Parathyroid adenoma (tissue), 2 donors: Measurements from ENCODE around the gene CNGB1.

Source experiments
- H2AFZ ChIP-seq: fragments of 300-600 bp; sonication (generic); one replicate; pipeline ENCODE4 v1.7.0; 2017; ENCODE audit warnings: antibody characterized with exemption, mild to moderate bottlenecking
- H3K27ac ChIP-seq: fragments of 300-600 bp; sonication (generic); one replicate; pipeline ENCODE4 v1.7.0; 2017
- H3K27me3 ChIP-seq: fragments of 300-600 bp; sonication (generic); one replicate; pipeline ENCODE4 v1.7.0; 2017; ENCODE audit warnings: low read length; ENCODE audit not compliant: control insufficient read depth, insufficient read depth
- H3K36me3 ChIP-seq: fragments of 300-600 bp; sonication (generic); one replicate; pipeline ENCODE4 v1.7.0; 2017; ENCODE audit warnings: low read length; ENCODE audit not compliant: control insufficient read depth, insufficient read depth
- H3K4me1 ChIP-seq: fragments of 300-600 bp; sonication (generic); one replicate; pipeline ENCODE4 v1.7.0; 2017; ENCODE audit warnings: control low read depth
- H3K4me2 ChIP-seq: fragments of 300-600 bp; sonication (generic); one replicate; pipeline ENCODE4 v1.7.0; 2017; ENCODE audit warnings: low read length
- H3K4me3 ChIP-seq: fragments of 300-600 bp; sonication (generic); one replicate; pipeline ENCODE4 v1.7.0; 2017; ENCODE audit warnings: low read depth, low read length
- H3K79me2 ChIP-seq: fragments of 300-600 bp; sonication (generic); one replicate; pipeline ENCODE4 v1.7.0; 2017; ENCODE audit warnings: control low read depth
- H3K9ac ChIP-seq: fragments of 300-600 bp; sonication (generic); one replicate; pipeline ENCODE4 v1.7.0; 2017; ENCODE audit warnings: mild to moderate bottlenecking
- H3K9me3 ChIP-seq: fragments of 300-600 bp; sonication (generic); one replicate; pipeline ENCODE4 v1.7.0; 2017; ENCODE audit warnings: low read length; ENCODE audit not compliant: control insufficient read depth
- TF ChIP-seq, protein P1 (sequence below): fragments of 300-600 bp; sonication (generic); IDR thresholded peaks from one replicate; pipeline ENCODE4 v1.7.0; 2017; ENCODE audit warnings: antibody characterized with exemption, mild to moderate bottlenecking
- donor health status: primary hyperparathyroidism.

The CNGB1 gene

DNA sequence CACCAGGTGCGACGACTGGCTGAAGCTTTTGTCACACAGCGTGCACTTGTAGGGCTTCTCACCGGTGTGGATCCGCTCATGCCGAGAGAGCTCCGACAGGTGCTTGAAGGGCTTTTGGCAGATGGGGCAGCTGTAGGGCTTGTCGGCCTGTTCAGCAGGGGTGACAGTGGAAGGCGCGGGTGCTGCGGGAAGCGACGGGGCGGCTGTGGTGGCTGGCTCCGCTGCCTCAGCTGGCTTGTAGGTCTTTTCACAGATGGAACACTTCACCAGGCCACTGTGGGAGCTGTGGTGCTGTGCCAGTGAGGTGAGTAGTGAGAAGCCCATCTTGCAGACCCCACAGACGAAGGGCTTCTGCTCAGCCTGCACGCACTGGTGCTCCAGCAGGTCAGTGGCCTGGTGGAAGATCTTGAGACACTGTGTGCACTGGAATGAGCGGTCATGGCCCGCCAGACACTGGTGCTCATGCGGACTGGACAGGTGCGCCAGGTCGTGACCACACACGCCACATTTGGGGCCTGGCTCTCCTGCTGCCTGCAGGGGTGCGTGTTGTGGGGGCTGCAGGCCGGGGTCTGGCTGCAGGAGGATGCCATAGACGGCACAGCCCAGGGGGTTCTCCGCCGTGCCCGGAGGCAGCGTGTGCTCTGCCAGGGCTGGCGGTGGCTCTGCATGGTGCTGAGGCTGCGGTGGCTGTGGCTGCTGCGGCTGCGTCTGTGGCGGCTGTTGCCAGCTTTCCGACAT, 26.8 kb upstream of the CNGB1 start:
- Histone ChIP-seq H3K27ac (no peak overlapping the region), H3K36me3 (no peaks in the 10 kb centered on the region), H3K4me3 (no peak overlapping the region), H3K9ac (no peak overlapping the region), H3K9me3 (no peaks in the 10 kb centered on the region), H2AFZ (no peak overlapping the region), H3K79me2 (peaks cover 2% of the 10 kb centered on the region), H3K27me3 (no peaks in the 10 kb centered on the region), H3K4me2 (no peak overlapping the region), H3K4me1 (peaks cover 8% of the 10 kb centered on the region)
- TF ChIP-seq, protein P1, sequence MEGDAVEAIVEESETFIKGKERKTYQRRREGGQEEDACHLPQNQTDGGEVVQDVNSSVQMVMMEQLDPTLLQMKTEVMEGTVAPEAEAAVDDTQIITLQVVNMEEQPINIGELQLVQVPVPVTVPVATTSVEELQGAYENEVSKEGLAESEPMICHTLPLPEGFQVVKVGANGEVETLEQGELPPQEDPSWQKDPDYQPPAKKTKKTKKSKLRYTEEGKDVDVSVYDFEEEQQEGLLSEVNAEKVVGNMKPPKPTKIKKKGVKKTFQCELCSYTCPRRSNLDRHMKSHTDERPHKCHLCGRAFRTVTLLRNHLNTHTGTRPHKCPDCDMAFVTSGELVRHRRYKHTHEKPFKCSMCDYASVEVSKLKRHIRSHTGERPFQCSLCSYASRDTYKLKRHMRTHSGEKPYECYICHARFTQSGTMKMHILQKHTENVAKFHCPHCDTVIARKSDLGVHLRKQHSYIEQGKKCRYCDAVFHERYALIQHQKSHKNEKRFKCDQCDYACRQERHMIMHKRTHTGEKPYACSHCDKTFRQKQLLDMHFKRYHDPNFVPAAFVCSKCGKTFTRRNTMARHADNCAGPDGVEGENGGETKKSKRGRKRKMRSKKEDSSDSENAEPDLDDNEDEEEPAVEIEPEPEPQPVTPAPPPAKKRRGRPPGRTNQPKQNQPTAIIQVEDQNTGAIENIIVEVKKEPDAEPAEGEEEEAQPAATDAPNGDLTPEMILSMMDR = no peak

DNA sequence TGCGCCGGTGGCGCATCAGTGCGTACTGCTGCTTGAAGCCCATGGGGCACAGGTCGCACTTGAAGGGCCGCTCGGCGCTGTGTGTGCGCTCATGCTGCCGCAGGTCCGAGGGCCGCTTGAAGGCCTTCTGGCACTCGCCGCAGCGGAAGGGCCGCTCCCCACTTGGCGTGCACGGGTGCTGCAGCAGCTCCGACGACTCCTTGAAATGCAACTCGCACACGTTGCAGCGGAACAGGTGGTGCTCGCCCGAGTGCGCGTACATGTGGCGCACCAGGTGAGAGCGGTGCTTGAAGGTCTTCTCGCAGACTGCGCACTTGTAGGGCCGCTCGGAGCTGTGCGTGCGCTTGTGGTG, 26.2 kb upstream of the CNGB1 start:
- Histone ChIP-seq H3K4me3 (no peak overlapping the region), H3K9ac (no peak overlapping the region), H3K27me3 (no peaks in the 10 kb centered on the region), H3K4me2 (no peak overlapping the region), H3K79me2 (peaks cover 2% of the 10 kb centered on the region), H3K27ac (no peak overlapping the region), H3K9me3 (no peaks in the 10 kb centered on the region), H2AFZ (no peak overlapping the region), H3K4me1 (peaks cover 8% of the 10 kb centered on the region), H3K36me3 (no peaks in the 10 kb centered on the region)
- TF ChIP-seq, protein P1 = no peak

DNA sequence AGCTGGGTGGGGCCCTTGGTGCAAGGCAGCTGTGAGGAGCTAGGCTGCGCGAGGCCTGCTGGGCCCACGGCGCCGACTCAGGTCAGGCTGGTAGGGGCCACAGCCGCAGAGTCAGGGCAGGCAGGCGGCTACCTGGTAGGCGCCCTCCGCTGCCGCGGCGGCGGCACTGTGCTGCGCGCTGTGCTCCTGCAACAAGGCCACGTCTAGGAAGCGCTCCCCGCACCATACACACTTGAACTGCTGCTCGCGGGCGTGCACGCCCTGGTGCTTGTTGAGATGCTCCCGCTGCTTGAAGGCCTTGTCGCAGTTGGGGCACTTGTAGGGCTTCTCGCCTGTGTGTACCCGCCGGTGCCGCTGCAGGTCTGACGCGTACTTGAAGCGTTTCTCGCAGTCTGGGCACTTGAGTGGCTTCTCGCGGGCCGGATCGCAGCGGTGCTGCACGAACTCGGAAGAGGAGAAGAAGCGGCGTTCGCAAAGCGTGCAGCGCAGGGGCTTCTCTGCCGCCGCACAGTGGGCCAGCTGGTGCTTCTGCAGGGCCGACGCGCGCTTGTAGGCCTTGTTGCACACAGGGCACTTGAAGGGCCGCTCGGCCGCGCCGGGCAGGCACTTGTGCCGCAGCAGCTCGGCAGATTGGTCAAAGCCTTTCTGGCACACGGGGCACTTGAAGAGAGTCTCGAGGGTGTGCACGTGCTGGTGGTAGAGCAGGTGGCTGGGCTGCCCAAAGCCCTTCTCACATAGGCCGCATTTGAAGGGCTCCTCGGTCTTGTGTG, 25.7 kb upstream of the CNGB1 start:
- H3K79me2 ChIP-seq = peaks cover 2% of the 10 kb centered on the region
- no peaks in the 10 kb centered on the region for H3K9me3 ChIP-seq
- H3K27ac ChIP-seq = no peak overlapping the region
- H3K9ac ChIP-seq = no peak overlapping the region
- no peak overlapping the region for H2AFZ ChIP-seq
- TF ChIP-seq, protein P1 = no peak
- H3K27me3 ChIP-seq = no peaks in the 10 kb centered on the region
- peaks cover 8% of the 10 kb centered on the region for H3K4me1 ChIP-seq
- H3K36me3 ChIP-seq = no peaks in the 10 kb centered on the region
- H3K4me3 ChIP-seq = no peak overlapping the region
- H3K4me2 ChIP-seq = no peak overlapping the region

DNA sequence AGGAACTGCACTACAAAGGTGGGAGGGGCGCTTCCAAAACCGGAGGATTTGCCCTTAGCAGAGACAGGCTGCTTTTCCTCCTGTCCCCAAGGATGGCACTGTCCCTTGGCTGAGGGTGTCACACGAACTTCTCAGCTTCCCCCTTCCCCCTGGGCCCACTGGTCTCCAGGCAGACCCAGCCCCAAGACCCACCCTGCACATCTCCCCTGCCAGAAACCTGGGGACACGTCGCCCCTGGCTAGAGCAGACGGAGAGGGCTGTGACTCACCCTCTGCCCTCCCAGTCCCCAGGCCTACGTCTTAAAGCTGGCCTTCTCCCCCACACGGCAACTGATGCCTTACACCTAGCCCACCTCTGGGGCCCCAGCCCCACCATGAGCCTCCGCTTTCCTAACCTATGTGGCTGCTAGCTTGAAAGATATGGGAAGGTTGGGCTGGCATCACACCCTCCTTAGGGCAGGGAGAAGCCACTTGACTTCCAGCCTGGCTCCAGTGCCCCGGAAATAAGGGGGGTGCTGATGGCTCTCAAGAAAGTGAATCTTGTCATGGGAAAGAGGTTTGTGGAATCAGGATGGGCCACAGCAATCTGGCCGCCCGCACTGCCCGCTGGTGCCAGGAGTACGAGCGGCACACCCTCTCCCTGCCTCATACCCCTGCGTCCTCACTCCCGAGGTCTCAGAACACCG, 24.9 kb upstream of the CNGB1 start:
- peaks cover 8% of the 10 kb centered on the region for H3K4me1 ChIP-seq
- TF ChIP-seq, protein P1 = no peak
- H3K27ac ChIP-seq = no peak overlapping the region
- H3K4me2 ChIP-seq = no peak overlapping the region
- no peaks in the 10 kb centered on the region for H3K9me3 ChIP-seq
- no peaks in the 10 kb centered on the region for H3K36me3 ChIP-seq
- H3K79me2 ChIP-seq = peaks cover 2% of the 10 kb centered on the region
- no peak overlapping the region for H2AFZ ChIP-seq
- no peaks in the 10 kb centered on the region for H3K27me3 ChIP-seq
- no peak overlapping the region for H3K9ac ChIP-seq
- no peak overlapping the region for H3K4me3 ChIP-seq
